Stimulated activated CD4-positive, alpha-beta T cell treated with anti-CD3 and anti-CD28 coated beads, TNF-alpha, amount 100 ng/mL, for 1 hour (primary cell): ENCODE measurements around the gene PDZK1.
"Not testable (repeated sequence)": the region's sequence is repeated elsewhere in the genome, so short reads cannot be mapped to it uniquely, and the experiment has no call there.

Source experiments
- DNase-seq, 3 donors: peaks; one replicate each; pipeline ENCODE4 v3.0.0-alpha.2; 2020; ENCODE audit warnings: low read depth in 3 of 3, low spot score in 1 of 3

PDZK1 gene

DNA sequence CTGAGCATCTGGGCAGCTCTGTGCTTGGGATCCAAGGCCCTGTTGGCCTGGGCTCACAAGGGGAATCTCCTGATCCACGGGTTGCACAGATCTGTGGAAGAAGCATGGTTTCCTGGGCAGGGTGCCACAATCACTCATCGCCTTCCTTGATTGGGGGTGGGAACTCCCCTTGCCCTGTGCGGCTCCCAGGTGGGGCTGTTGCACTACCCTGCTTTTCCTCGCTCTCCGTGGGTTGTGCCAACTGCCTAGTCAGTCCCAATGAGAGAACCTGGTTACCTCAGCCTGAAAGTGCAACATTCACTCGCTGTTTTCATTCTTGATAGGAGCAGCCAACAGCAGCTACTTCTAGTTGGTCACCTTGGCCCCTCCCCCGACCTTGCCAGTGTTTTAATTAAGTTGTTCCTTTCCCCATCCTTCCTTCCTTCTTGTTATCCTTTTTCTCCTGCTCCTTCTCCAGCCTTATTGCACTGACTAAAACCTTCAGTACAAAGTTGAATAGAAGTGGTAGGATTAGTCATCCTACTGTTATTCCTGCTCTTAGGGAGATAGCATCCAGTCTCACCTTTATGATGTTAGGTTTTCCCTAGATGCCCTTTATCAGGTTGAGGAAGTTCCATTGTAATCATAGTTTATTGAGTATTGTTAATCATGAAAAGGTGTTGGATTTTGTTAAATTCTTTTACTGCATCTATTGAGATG is 50.8 kb downstream of the PDZK1 start:
- DNase-seq = not testable (repeated sequence)

DNA sequence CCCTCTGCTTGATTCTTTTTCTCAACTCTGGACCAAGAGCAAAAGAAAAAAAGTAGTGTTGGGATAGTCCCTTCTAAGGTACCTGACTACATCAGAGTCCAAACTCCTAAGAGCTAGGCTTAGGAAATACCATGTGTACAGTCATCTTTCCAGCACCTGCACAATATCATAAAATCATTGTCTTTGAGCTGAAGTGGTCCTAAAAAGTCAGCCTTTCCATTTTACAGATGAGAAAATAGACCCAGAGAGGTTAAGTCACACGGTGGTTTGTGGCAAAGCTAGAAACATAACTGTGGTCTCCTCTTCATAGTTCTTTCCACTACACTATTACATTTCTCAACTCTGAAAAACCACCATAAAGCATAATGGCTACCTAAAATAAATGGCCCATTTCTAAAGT is 63.2 kb downstream of the PDZK1 start:
- not testable (repeated sequence) for DNase-seq

DNA sequence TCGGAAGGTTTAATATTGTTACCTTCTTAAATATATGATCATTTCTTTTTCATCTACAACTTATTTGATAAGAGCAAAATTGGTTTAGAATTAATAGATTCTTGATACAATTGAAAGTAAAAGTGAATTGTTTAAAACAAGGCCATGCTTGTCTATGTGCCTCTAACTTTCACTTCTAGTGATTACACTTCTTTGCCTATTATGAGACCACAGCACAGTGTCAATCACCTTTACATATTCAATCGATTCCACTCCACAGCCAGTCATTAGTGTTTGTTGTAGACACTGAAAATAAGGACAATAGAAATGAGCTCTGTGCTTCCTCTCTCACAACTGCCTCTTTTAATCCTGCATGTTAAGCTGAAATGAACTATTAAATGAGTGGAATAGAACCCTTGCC is 65.3 kb downstream of the PDZK1 start:
- not testable (repeated sequence) for DNase-seq

DNA sequence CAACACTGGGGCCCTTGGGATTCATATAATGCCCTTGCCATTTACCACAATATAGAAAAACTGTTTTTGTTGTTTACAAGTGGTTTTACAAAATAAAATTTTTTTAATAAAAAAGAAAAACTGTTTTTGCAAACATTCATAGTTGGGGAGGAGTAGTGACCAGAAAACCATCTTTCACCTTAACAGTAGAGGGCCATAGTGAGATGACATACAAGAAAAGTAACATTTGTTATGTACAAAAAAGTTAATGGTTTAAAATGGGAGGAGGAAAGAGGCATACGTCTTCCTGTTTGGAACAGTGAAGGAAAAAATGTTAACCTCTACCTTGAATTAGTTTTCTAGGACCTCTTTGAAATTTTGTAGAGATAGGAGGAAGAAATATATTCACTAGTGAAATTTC is 70.9 kb downstream of the PDZK1 start:
- not testable (repeated sequence) for DNase-seq

DNA sequence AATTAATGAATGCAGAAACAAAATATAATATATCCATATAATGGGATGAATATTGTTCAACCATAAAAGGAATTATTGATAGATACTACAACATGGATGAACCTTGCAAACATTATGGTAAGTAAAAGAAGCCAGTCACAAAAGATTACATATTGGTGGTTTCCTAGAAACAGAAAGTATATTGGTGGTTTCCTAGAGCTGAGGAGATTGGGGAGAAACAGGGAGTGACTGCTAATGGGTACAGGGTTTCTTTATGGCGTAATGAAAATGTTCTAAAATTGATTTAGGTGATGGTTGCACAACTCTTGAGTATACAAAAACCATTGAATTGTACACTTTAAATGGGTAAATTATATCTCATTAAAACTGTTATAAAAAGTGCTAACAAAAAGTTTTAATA is 85.0 kb downstream of the PDZK1 start:
- DNase-seq = not testable (repeated sequence)
